HCT116 (cell line): ENCODE measurements around the gene HNF4A. TPM values are rescaled to one million over a fixed set of nuclear protein-coding genes. Genes with fewer than 3 reads are reported as not detected.

Experiments
- ATAC-seq: fragments of 200-7000 bp; cut with Tn5 transposase; 2 replicates; pipeline ENCODE4 v1.9.1; 2020; ENCODE audit warnings: mild to moderate bottlenecking, moderate library complexity
- BruUV-seq: library from RNA; stranded (reverse); fragments of 400-500 nt; replicated peaks from 2 replicates; lab custom pipeline; 2021; lab: Mats Ljungman, UMichigan
- CTCF ChIA-PET: fragments of 300-600 bp; sonication (Branson Sonifier 250); formaldehyde crosslinking; loops from one replicate; lab custom pipeline; 2021; ENCODE audit warnings: antibody characterized with exemption; lab: Charles Lee
- POLR2A ChIA-PET: fragments of 300-600, 350-600 bp; sonication (Branson Sonifier 250); formaldehyde crosslinking; loops from one replicate; lab custom pipeline; 2021; ENCODE audit warnings: antibody characterized with exemption; lab: Charles Lee
- RAD21 ChIA-PET, 2 experiments: fragments of 300-600 bp; sonication (Branson Sonifier 250); formaldehyde crosslinking; loops; one replicate each; lab custom pipeline; 2023; ENCODE audit warnings: low total read pairs in 2 of 2; ENCODE audit not compliant: uncharacterized antibody in 2 of 2, unreplicated experiment in 2 of 2, low non-redundant PET in 1 of 2; lab: Charles Lee
- DNase-seq: peaks from one replicate; pipeline ENCODE4 v3.0.0-alpha.2; 2010; ENCODE audit warnings: low read depth, low spot score
- H2AFZ ChIP-seq: fragments of 200-600 bp; shearing (Covaris generic), sonication (generic); 2 replicates; pipeline ENCODE4 v1.6.1; 2017; ENCODE audit warnings: low read depth, mixed run types, mixed read lengths, antibody characterized with exemption, low read length; ENCODE audit not compliant: poor library complexity, severe bottlenecking
- H3K27ac ChIP-seq: 2 replicates; pipeline ENCODE4 v1.5.1; 2012; ENCODE audit warnings: low read depth, low read length
- H3K27me3 ChIP-seq: fragments of 200-600 bp; sonication (generic); 2 replicates; pipeline ENCODE4 v1.6.1; 2016; ENCODE audit warnings: mixed run types, low read length, mixed read lengths; ENCODE audit not compliant: insufficient read depth
- H3K36me3 ChIP-seq, 2 experiments: fragments of 200-500 bp in 1 of 2; fragments of 200-600 bp in 1 of 2; sonication (Bioruptor generic) in 1 of 2; sonication (generic) in 1 of 2; 2 replicates each; pipeline versions ENCODE4 v1.5.1 to v1.6.1; 2014 to 2016; ENCODE audit warnings: low read length in 2 of 2, inconsistent platforms in 1 of 2, mixed read lengths in 1 of 2, mixed run types in 1 of 2; ENCODE audit not compliant: insufficient read depth in 2 of 2, control insufficient read depth in 1 of 2
- H3K4me1 ChIP-seq, 2 experiments: fragments of 200-600 bp in 1 of 2; sonication (generic) in 1 of 2; 2 replicates each; pipeline versions ENCODE4 v1.5.1 to v1.6.1; 2012 to 2017; ENCODE audit warnings: low read length in 2 of 2, inconsistent platforms in 1 of 2, mild to moderate bottlenecking in 1 of 2, mixed read lengths in 1 of 2, mixed run types in 1 of 2, moderate library complexity in 1 of 2; ENCODE audit not compliant: insufficient read depth in 2 of 2, control insufficient read depth in 1 of 2
- H3K4me2 ChIP-seq: fragments of 200-600 bp; sonication (generic); 2 replicates; pipeline ENCODE4 v1.6.1; 2017; ENCODE audit warnings: mixed run types, low read length, mixed read lengths
- H3K4me3 ChIP-seq, 2 experiments: fragments of 200-600 bp in 1 of 2; sonication (generic) in 1 of 2; replicated peaks in 1 of 2; 2 replicates each; pipeline ENCODE4 v1.5.1; 2011 to 2016; ENCODE audit warnings: low read length in 2 of 2, control low read depth in 1 of 2, low read depth in 1 of 2, mild to moderate bottlenecking in 1 of 2, mixed read lengths in 1 of 2, mixed run types in 1 of 2
- H3K79me2 ChIP-seq: fragments of 200-600 bp; sonication (generic); 2 replicates; pipeline ENCODE4 v1.6.1; 2017; ENCODE audit warnings: mild to moderate bottlenecking, mixed run types, low read length, moderate library complexity, mixed read lengths; ENCODE audit not compliant: insufficient read depth
- H3K9ac ChIP-seq: fragments of 200-600 bp; sonication (generic); 2 replicates; pipeline ENCODE4 v1.6.1; 2016; ENCODE audit warnings: low read length, mixed read lengths
- H3K9me2 ChIP-seq: fragments of 200-600 bp; sonication (generic), shearing (Covaris generic); 2 replicates; pipeline ENCODE4 v1.6.1; 2017; ENCODE audit warnings: mixed run types, mild to moderate bottlenecking, moderate library complexity; ENCODE audit not compliant: insufficient read depth
- H3K9me3 ChIP-seq, 2 experiments: fragments of 200-500 bp in 1 of 2; fragments of 200-600 bp in 1 of 2; sonication (Bioruptor generic) in 1 of 2; sonication (generic) in 1 of 2; 2 replicates each; pipeline ENCODE4 v1.6.1; 2014 to 2017; ENCODE audit warnings: low read length in 2 of 2, mixed read lengths in 2 of 2, inconsistent platforms in 1 of 2, low read depth in 1 of 2, mild to moderate bottlenecking in 1 of 2, mixed run types in 1 of 2, moderate library complexity in 1 of 2; ENCODE audit not compliant: control insufficient read depth in 1 of 2, insufficient read depth in 1 of 2
- H4K20me1 ChIP-seq: fragments of 200-600 bp; sonication (generic), shearing (Covaris generic); 2 replicates; pipeline ENCODE4 v1.6.1; 2017; ENCODE audit warnings: mixed run types, mild to moderate bottlenecking, moderate library complexity; ENCODE audit not compliant: insufficient read depth
- CBX3 ChIP-seq: IDR thresholded peaks from 2 replicates; pipeline ENCODE4 v1.6.1; 2012; ENCODE audit warnings: low read depth
- CEBPB ChIP-seq: IDR thresholded peaks from 2 replicates; pipeline ENCODE4 v1.6.1; 2012; ENCODE audit warnings: low read depth
- EGR1 ChIP-seq: IDR thresholded peaks from 2 replicates; pipeline ENCODE4 v1.6.1; 2012; ENCODE audit warnings: low read depth
- ELF1 ChIP-seq: IDR thresholded peaks from 2 replicates; pipeline ENCODE4 v1.6.1; 2012; ENCODE audit warnings: low read depth, borderline replicate concordance
- EZH2phosphoT487 ChIP-seq: fragments of 200-600 bp; IDR thresholded peaks from 2 replicates; pipeline ENCODE4 v1.6.1; 2018; ENCODE audit warnings: antibody characterized with exemption, borderline replicate concordance
- FOSL1 ChIP-seq: IDR thresholded peaks from 2 replicates; pipeline ENCODE4 v1.6.1; 2012; ENCODE audit warnings: low read depth
- POLR2A ChIP-seq: IDR thresholded peaks from 2 replicates; pipeline ENCODE4 v1.7.0; 2011; ENCODE audit warnings: borderline replicate concordance; ENCODE audit not compliant: insufficient read depth, insufficient read length; ENCODE audit errors: extremely low read depth
- POLR2AphosphoS5 ChIP-seq: IDR thresholded peaks from 2 replicates; pipeline ENCODE4 v1.6.1; 2011; ENCODE audit warnings: mild to moderate bottlenecking, low read depth, low read length, moderate library complexity
- SRF ChIP-seq: IDR thresholded peaks from 2 replicates; pipeline ENCODE4 v1.6.1; 2012; ENCODE audit warnings: low read depth
- YY1 ChIP-seq: IDR thresholded peaks from 2 replicates; pipeline ENCODE4 v1.6.1; 2011; ENCODE audit warnings: low read length, low read depth, moderate library complexity, mild to moderate bottlenecking; ENCODE audit not compliant: insufficient replicate concordance; ENCODE audit errors: extremely low read depth
- ZNF274 ChIP-seq: fragments of 200-500 bp; sonication (Bioruptor generic); IDR thresholded peaks from 2 replicates; pipeline ENCODE4 v1.6.1; 2014; ENCODE audit warnings: mild to moderate bottlenecking, low read depth, low read length, inconsistent platforms
- intact Hi-C: fragments of 100-400 bp; cut with micrococcal nuclease; formaldehyde crosslinking; loops from 2 replicates; pipeline ENCODE4 v1.10.0; 2022
- total RNA-seq: library from RNA; stranded (reverse); gene quantifications from one replicate; pipeline ENCODE4 v1.2.1, GENCODE V29; 2021; ENCODE audit not compliant: unreplicated experiment
- TF ChIP-seq, protein P1 (sequence below): IDR thresholded peaks from 2 replicates; pipeline ENCODE4 v1.6.1; 2011; ENCODE audit warnings: mild to moderate bottlenecking, low read length, moderate library complexity; ENCODE audit not compliant: insufficient replicate concordance; ENCODE audit errors: extremely low read depth
- TF ChIP-seq, protein P2 (sequence below): IDR thresholded peaks from 2 replicates; pipeline ENCODE4 v1.6.1; 2012
- TF ChIP-seq, protein P3 (sequence below): IDR thresholded peaks from 2 replicates; pipeline ENCODE4 v1.6.1; 2012
- TF ChIP-seq, protein P4 (sequence below), 3 experiments: fragments of 200-600 bp in 1 of 3; sonication (generic) in 1 of 3; IDR thresholded peaks in 2 of 3; conservative IDR thresholded peaks in 1 of 3; 2 replicates each; pipeline ENCODE4 v1.5.1; 2012 to 2017; ENCODE audit warnings: low read depth in 2 of 3, low read length in 2 of 3, antibody characterized with exemption in 1 of 3, borderline replicate concordance in 1 of 3, control low read depth in 1 of 3, mild to moderate bottlenecking in 1 of 3, mixed read lengths in 1 of 3, mixed run types in 1 of 3, moderate library complexity in 1 of 3; ENCODE audit not compliant: insufficient read depth in 1 of 3

HNF4A gene
- total RNA-seq, 1 experiment from 2014 or later, result 7.4 TPM

DNA sequence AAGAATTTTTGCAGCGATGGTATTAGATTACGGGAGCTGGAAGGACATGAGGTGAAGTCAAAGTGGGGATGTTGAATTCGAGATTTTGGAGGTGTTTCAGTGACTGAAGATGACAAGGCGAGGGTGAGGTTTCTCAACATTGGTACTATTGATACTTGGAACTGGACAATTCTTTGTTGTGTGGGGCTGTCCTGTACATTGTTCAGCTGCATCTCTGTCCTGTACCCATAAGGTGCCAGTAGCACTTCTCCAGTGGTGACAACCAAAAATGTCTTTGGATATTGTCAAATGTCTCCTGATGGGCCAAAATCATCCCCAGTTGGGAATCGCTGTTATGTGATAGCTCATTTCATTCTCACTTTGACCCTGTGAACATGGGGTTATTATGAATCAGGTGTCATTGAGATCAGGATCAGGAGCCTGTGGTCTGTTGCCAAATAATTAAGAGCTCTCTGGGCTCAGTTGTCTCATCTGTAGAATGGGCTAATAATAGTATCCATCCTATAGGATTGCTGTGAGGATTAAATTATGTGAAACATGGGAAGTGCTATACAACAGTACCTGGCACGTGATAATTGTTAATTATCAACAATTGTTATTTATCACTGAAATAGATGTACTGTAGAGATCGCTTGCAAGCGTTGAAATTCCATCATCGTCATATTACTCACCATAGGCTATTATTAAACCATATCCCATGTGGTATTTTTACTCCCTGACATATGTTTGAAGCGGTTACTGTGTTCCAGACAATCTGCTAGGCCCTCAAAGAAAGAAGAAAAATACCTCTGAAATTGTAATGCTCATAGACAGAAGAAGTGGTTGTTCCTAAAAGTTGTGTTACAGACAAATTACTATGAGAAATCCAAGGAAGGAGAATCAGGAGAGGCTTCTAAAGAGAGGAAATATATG is 71.6 kb downstream of the HNF4A start (continued):
- TF ChIP-seq, protein P1, sequence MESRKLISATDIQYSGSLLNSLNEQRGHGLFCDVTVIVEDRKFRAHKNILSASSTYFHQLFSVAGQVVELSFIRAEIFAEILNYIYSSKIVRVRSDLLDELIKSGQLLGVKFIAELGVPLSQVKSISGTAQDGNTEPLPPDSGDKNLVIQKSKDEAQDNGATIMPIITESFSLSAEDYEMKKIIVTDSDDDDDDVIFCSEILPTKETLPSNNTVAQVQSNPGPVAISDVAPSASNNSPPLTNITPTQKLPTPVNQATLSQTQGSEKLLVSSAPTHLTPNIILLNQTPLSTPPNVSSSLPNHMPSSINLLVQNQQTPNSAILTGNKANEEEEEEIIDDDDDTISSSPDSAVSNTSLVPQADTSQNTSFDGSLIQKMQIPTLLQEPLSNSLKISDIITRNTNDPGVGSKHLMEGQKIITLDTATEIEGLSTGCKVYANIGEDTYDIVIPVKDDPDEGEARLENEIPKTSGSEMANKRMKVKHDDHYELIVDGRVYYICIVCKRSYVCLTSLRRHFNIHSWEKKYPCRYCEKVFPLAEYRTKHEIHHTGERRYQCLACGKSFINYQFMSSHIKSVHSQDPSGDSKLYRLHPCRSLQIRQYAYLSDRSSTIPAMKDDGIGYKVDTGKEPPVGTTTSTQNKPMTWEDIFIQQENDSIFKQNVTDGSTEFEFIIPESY, result no peak
- TF ChIP-seq SRF, result no peak
- no peak for TF ChIP-seq EZH2phosphoT487
- no peak for TF ChIP-seq CEBPB
- TF ChIP-seq, protein P2, sequence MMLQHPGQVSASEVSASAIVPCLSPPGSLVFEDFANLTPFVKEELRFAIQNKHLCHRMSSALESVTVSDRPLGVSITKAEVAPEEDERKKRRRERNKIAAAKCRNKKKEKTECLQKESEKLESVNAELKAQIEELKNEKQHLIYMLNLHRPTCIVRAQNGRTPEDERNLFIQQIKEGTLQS, result no peak
- TF ChIP-seq ZNF274, result no peak
- TF ChIP-seq CBX3, result no peak
- TF ChIP-seq YY1, result no peak
- no peak for TF ChIP-seq POLR2AphosphoS5
- TF ChIP-seq, protein P3, sequence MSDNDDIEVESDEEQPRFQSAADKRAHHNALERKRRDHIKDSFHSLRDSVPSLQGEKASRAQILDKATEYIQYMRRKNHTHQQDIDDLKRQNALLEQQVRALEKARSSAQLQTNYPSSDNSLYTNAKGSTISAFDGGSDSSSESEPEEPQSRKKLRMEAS, result no peak
- TF ChIP-seq FOSL1, result no peak

DNA sequence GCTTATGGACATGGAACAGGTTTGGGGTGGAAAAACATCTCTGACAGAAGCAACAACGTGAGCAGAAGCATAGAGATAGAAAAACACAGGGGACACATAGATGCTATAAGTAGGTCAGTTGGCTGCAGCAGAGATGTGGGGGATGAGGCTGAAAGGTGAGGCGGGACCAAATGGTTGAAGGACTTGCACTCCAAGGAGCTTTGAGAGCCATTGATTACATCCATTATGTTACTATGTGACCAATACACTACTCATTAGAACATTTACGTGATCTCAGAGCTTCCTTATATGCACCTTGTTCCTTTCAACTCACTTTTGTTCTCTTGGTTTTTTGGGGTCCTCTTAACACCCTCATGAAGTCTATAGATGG is 72.3 kb downstream of the HNF4A start:
- RAD21 ChIA-PET, result no interaction called here
- Histone ChIP-seq H3K27ac (no peak overlapping the region), H4K20me1 (no peaks in the 10 kb centered on the region), H3K4me1 (no peaks in the 10 kb centered on the region), H3K9me3 (no peaks in the 10 kb centered on the region), H3K79me2 (no peaks in the 10 kb centered on the region), H3K27me3 (no peaks in the 10 kb centered on the region), H3K4me2 (no peak overlapping the region), H3K4me3 (no peak overlapping the region), H3K36me3 (no peaks in the 10 kb centered on the region), H2AFZ (no peak overlapping the region), H3K9me2 (no peaks in the 10 kb centered on the region), H3K9ac (no peak overlapping the region)
- CTCF ChIA-PET, result no interaction called here
- no peak for DNase-seq
- intact Hi-C loops, result no loop called here
- ATAC-seq, result no peak
- no TSS peak for BruUV-seq
- POLR2A ChIA-PET, result no interaction called here
- no peak for TF ChIP-seq EGR1
- no peak for TF ChIP-seq ZNF274
- TF ChIP-seq ELF1, result no peak
- TF ChIP-seq, protein P2, result no peak
- TF ChIP-seq, protein P3, result no peak
- no peak for TF ChIP-seq CBX3
- TF ChIP-seq, protein P4, sequence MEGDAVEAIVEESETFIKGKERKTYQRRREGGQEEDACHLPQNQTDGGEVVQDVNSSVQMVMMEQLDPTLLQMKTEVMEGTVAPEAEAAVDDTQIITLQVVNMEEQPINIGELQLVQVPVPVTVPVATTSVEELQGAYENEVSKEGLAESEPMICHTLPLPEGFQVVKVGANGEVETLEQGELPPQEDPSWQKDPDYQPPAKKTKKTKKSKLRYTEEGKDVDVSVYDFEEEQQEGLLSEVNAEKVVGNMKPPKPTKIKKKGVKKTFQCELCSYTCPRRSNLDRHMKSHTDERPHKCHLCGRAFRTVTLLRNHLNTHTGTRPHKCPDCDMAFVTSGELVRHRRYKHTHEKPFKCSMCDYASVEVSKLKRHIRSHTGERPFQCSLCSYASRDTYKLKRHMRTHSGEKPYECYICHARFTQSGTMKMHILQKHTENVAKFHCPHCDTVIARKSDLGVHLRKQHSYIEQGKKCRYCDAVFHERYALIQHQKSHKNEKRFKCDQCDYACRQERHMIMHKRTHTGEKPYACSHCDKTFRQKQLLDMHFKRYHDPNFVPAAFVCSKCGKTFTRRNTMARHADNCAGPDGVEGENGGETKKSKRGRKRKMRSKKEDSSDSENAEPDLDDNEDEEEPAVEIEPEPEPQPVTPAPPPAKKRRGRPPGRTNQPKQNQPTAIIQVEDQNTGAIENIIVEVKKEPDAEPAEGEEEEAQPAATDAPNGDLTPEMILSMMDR (IDR thresholded peaks at IDR 0.05 in 2 of 3, conservative IDR thresholded peaks at IDR 0.05 in 1 of 3; ENCODE audit: borderline replicate concordance in 1 of 3, insufficient read depth in 1 of 3, low read depth in 2 of 3, low read length in 2 of 3), result no peak
- TF ChIP-seq SRF, result no peak
- TF ChIP-seq POLR2A, result no peak
- no peak for TF ChIP-seq YY1
